DMS79 (cell line): ENCODE measurements around the gene ARMCX5.

Source experiments
- DNase-seq: peaks from one replicate; lab custom pipeline; 2025; lab: John Stamatoyannopoulos, UW

Gene ARMCX5

DNA sequence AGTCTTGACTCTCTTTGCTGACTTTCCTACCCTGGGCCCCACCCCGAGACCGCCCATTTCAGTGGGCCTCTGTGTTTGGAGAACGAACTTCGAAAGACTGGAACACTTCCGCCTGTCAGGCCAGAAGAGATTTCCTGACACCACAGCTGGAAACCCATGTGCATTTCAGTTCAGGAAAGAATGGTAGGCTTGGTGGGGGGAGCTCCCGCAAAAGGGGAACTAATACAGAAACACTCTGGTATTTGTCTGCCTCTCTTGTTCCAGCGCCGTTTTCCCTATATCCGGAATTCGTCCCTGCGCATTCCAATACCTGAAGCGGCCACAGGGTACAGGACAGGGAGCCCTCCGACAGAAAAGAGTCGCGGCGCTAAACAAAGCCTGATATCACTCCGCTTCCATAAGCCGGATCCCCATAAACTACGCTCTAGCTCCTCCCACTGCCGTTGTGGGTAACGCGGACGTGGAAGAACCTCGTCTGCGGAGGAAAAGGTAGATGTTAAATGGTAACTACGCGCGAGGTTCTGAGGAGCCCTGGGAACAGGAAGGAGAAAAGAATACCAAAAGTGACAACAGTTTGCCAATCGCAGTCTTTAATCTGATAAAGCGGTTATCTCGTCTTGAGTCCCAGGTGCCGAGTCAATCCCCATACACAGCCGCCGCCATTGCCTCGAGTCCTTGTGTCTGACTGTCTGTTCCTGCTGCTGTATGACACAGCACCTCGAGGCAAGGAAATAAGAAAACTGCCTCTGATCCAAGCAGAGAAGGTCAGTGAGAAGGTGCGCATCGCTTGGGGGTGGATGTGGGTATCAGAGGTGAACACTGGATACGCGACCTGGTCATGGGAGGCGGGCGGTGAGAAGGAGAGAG, at the start of gene ARMCX5:
TSS of gene ARMCX5 (plus strand) at position 432 of the 867 bp plus-strand sequence. CDS start 2,627 bp downstream, outside the sequence.
- peak; percentile 64 for DNase-seq

DNA sequence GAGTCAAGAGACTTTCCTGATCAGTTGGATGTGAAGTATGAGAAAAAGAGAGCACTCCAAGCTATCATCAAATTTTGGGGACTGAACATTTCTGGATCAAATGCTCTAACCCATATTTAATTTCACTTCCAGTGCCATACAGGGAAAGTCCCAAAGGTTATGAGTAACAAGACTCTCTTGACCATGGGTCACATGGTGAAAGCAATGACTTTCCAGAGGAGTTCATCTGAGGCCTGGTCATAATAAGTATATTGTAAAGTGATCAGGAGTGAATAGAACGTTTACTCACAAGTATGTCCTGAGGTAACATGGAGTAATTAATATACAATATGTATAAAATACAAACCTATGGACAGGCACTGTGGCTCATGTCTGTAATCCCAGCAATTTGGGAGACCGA, 40.7 kb upstream of the ARMCX5 start:
- no peak for DNase-seq

GRCh38 chrX:102560423-102561068, 38.8 kb upstream of the ARMCX5 start:
- DNase-seq, result no peak

DNA sequence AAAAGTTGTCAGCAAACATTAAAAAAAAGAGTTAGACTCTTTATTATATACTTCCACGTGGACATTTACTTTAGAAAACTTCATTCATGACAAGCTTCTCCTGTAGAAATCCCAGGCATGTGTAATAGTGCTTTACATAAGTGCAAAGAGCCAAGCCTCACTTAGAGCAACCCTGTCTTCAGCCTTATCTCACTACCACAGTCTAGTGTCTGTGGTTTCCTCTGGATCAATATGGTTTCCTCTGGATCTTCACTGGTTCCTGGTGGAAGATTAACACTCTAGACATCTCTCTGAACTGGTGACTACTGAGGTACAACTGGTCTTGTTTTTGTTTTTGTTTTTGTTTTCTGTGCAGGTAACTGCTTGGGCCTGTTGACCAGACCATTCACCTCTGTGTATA, 18.4 kb upstream of the ARMCX5 start:
- no peak for DNase-seq

DNA sequence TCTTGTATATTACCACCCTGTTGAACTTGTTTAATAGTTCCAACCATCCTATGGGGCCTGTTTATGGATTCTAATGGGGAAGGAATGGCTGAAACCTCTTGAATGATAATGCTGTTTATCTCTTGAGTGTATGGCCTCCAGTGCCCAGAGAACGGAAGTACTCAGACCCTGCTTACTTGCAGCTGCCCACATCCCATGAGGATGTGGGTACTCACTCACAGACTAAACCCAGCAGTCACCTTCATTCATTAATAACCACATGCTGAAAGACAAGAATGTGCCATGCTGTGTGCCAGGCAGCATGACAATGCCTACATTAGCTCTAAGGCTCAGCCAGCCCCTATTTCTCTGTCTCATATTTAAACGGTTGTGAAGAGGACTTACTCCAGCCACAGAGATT, 5.9 kb upstream of the ARMCX5 start:
- no peak for DNase-seq

DNA sequence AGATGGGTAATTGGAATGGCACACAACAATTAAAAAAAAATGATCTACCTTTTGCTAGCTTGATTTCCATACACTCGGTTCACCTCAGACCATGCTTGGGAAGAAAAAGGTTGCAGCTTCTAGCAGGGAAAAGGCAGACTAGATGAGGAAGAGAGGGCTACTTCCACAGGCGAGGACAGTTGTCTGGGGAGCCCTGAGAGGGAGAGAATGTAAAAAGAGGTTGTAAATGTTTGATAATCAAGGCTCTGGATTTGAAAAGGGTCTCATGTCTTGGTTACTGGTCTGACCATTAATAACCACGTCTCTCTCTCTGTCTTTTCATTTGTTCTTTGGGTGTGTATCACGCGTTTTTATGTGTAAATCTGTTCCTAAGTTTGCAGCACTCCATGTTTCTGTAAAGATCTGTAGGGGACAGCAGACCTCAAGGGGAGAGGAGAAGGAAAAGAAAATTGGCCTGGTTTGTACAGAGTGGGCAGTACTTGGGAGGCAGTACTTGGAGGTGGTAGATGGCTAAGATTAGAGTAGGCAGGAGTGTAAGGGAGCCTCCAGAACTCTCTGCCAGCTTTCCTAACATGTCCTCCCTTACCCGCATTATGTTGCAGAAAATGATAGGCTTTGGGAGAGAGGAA, 750 bp downstream of the ARMCX5 start:
- no peak for DNase-seq

GRCh38 chrX:102604327-102604726, 5.0 kb downstream of the ARMCX5 start:
- DNase-seq, result no peak

DNA sequence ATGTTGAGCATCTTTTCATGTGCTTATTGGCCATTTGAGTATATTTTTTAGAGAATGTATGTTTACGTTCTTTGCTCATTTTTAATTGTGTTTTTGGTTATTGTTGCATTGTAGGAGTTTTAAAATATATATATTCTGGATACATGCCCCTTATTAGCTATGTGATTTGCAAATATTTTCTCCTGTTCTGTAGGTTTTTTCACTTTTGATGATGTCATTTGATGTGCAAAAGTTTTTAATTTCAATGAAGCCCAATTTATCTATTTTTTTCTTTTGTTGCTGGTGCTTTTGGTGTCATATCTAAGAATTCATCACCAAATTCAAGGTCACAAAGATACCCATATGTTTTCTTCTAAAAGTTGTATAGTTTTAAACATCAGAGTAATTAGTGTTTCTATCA, 6.8 kb downstream of the ARMCX5 start:
- no peak for DNase-seq

DNA sequence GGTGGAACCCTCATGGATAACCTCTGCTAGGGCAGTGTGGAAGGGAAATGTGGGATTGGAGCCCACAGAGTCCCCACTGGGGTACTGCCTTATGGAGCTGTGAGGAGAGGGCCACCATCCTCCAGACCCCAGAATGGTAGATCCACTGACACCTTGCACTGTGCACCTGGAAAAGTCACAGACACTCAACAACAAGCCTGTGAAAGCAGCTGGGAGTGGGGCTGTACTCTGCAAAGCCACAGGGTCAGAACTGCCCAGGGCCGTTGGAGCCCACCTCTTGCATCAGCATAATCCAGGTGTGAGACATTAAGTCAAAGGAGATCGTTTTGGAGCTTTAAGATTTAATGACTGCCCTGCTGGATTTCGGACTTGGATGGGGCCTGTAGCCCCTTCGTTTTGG, 11.6 kb downstream of the ARMCX5 start:
- DNase-seq, result no peak

DNA sequence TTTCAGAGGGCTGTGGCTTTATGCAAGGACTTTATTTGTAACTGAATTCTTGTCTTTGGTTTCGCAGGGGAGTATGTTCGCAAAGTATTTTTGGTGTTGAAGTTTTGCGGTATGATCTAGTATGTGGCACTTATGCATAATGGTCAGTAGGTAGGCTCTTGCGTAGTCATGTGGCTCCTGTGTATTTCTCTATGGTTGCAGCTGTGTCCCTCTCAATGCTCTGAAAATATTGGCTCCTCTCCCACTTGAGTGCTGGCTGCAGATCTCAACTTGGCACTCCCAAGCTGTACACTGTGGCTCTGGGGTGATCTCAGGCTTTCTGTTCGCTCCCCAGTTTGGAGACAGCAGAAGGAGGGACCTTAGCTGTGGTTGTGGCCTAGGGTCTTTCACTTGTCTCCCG, 24.8 kb downstream of the ARMCX5 start:
- DNase-seq, result no peak

GRCh38 chrX:102627640-102628039, 28.3 kb downstream of the ARMCX5 start:
- no peak for DNase-seq

- DNase-seq, result no peak
Observed at GRCh38 chrX:102637561-102637960, 38.2 kb downstream of the ARMCX5 start.

GRCh38 chrX:102650903-102651241, 51.6 kb downstream of the ARMCX5 start:
- DNase-seq, result no peak

DNA sequence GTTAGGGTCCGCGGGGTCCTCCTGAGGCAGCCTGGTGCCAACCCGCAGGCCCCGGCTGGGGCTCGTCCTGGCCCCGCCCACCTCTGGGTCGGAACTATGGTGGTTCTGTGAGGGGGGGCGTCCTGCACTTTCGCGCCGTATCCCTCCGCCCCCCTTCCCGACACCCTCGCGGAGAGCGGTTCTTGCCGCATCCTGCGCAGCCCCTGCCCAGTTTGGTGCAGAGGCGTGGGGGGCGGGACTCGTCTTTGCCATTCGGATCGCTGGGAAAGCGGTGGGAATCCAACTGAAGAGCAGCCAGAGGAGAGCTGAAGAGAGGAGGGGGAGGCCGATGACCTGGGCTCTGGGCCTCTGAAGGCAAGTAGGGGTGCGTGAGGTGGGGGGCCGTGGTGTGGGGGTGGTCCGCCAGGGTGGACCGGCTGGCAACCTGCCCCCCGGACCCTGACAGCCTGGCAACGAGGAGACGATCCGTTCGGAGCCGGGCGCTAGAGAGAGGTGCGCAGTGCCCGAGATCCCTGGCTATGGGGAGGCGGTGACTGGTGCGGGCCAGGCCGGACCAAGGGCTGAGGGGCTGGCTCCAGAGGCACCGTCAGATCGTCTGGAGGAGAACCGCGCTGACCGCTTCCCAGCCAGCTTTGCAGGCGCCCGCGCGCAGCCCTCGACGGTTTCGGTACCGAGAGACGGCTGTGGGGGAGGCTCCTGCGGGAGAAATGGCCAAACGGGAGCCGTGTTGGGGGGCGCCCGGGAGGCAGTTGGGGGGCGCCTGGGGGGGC, 52.1 kb downstream of the ARMCX5 start, which contains the start of gene GPRASP1:
TSS of gene GPRASP1 (plus strand) at position 242 of the 770 bp plus-strand sequence. CDS start 2,431 bp downstream, outside the sequence.
- peak; percentile 33 for DNase-seq

GRCh38 chrX:102652031-102652688, 52.8 kb downstream of the ARMCX5 start:
- no peak for DNase-seq
